HG03139 (cell line): ENCODE data around the gene MBD6.
"Not testable (repeated sequence)": the region's sequence is repeated elsewhere in the genome, so short reads cannot be mapped to it uniquely, and the experiment has no call there.

Experiments
- ATAC-seq: cut with Tn5 transposase; IDR thresholded peaks from one replicate; pipeline ENCODE4 v1.9.1; 2021; ENCODE audit not compliant: unreplicated experiment

The MBD6 gene

GRCh38 chr12:57546438-57547287, 24.0 kb downstream of the MBD6 start, which contains the start of gene DCTN2:
DCTN2 (minus strand) TSS chr12:57547192; CDS start chr12:57547063, 129 bp downstream.
- ATAC-seq: peak; percentile 99

- ATAC-seq: no peak
These were observed 24.8 kb downstream of the MBD6 start for GRCh38 chr12:57547288-57548012.

GRCh38 chr12:57548013-57548315, 25.3 kb downstream of the MBD6 start:
- ATAC-seq: no peak

DNA sequence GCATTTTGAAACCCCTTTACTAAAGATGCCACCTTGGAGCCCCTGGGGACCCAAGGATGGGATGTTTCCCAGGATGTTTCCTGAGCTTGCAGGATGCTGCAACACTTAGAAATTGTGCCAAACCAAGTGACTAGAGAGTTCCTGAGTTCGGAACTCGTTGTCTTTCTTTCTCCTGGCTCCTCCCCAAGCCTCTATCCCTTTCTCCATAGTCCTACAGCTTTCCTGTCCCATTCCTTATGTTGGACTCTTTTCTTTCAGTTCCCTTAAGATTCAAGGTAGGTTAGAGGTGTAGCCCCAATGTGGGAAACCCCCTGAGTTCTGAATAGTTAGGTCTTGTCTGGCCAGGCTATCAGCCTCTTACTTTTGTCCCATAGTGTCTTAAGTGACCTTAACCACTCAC, 25.9 kb downstream of the MBD6 start:
- ATAC-seq: no peak

DNA sequence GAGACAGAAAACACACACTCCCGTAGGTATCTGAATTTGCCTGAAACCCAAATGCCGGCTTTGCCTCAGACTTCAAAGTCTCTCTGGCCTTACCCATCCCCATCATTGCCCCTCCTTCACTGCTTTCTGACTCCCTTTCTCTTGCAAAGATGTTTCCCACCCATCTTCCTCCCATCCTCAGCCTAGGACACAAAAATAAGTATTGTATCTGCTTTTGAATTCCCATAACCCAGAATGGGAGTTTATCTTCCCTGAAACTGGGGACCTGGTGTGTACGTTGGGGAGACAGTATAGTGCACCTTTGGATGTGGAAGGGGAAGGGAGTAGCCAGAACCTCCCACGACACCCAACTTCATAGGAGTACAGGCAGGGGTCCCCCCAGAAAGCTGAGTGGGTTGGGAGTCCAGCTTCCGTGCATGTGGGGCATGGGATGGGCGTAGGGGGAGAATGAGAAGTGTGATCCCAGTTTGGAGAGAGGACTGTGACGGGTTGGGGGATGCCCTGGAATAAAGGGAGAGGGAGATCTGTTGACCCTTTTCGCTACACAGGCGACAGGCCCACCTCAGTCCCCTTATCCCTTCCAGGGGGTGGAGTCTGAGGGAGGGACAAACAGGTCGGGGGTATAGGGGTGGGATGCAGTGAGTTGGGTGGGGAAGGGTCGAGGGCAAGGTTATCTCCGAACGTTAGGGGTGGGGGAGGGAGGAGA, 26.7 kb downstream of the MBD6 start:
- ATAC-seq: no peak

GRCh38 chr12:57549909-57550640, 27.5 kb downstream of the MBD6 start, which contains the start of gene KIF5A:
KIF5A (plus strand) TSS chr12:57550044; CDS start chr12:57550272, 228 bp downstream.
- no peak for ATAC-seq

DNA sequence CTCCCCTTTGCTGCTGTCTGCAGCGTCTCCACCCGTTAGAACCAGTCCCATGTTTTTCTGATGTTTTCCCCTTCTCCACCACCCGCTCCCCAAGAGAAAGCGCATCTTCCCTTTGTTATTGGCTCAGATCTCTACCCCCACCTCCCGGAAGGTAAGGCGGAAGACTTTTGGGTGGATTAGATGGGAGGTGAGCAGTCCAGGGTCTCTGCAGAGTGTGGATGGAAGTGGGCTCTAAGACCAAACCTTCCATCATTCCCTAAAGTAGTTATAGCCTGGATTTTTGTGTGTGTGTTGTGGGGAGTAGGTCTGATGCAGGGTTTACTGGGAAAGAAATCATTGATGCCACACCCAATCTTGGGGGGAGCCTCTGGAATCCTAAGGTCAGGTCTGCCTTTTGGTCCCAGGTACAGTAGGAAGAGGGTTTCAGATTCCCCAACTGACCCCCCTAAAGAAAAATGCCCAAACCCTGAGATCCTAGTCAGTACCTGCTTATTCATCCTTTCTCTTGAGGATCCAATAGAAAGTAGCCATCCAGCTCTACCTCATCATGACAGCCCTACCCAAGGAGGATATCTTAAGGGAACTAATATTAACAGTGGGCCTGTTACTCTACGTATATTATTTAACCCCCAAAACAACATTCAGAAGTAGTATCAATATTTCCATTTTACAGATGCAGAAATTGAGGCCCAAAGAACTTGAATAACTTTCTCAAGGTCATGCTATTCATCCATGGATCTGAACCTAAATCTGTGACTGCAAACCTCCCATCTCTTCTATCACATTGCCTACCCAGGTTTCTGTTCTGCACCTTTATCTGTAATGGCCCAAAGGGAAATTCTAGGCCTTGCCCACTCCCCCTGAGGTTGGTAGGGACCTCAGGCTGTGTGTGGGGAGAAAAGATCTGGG, 28.3 kb downstream of the MBD6 start:
- ATAC-seq: no peak

DNA sequence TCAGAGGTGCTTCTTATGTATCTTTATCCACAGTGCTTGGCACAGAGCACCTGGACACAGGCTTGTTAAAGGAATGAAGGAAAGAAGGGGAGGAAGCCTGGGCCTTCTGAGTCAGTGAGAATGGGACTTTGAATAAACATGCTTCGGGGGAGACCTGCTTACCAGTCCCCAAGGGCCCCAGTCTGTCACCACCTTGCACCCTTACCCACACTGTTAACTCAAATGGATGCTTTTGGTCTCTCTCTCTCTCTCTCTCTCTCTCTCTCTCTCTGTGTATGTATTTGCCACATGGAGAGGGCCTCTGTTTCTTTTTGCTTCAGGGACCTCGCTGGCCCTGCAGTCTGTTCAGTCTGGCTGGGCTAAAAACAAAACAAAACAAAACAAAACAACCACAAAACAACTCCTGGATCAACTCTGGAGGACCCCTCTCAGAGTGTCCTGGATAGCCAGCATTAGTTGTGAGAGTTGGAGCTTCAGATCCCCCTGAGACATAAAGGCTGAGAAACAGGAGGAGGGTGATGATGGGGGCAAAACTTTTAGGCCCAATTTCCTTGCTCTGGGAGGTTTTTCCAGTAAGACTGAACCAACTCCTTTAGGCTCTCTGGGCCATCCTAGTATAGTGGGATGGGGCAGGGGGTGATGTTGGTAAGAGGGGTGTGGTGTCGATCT, 29.1 kb downstream of the MBD6 start:
- no peak for ATAC-seq

GRCh38 chr12:57552306-57552651, 29.7 kb downstream of the MBD6 start:
- ATAC-seq: no peak

DNA sequence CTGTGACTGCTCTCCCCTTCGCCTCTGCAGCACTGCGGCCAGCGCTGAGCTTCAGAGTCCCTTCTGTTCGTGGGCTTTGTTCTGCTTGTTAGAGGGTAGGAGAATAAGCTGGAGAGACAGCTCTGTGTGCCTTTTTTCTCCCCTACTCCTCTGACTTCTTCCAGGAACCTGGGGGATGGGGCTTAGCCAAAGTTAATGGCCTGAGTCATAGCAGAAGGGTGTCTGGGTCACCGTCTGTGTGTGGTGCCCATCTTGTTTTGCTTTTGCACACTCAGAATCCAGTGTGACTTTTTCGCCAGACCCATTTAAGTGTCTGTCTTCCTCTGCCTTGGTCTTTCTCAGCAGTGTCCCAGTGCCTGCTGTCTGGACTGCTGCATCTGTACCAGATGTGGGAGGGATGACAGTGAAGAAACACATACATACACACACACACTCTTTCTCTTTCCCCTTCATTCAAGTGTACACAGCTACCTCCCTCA, 30.2 kb downstream of the MBD6 start:
- no peak for ATAC-seq

DNA sequence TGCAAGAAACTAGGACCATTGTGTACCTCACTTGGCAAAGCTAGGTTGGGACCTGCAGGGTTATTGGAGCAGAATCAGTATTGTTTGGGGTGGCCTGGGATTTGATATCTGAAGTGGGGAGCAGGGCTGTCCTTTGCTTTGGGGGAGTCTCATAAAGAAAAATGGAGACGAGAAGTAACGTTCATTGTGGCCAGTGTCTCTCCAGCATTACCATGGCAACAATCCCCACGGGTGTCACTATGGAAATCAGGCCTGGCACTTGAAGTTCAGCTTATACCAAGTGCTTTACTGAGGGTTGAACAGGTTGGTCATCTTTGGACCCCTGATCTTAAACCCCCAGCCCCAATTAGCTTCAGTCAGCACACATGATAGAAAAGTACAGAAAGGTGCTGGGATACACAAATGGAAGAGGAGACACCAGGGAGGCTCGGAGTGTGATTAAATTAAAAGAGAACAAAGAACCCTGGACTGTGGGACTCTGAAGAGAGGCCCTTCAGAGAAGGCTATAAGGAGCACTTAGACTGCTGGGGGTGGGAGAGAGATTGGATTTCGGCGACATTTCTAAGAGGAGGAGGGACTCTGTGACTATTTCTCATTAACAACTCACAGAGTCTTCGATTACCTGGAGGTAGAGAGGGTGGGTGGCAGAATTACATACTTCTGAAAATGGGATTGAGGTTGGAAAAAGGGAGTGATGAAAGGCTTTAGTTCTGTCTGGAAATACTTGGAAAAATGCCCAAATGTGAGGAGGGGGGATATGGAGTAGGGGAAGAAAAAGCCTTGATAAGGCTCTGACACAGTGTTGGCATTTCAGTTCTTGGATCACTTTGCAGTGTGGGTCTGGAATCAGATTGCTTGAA, 30.9 kb downstream of the MBD6 start:
- ATAC-seq: no peak

DNA sequence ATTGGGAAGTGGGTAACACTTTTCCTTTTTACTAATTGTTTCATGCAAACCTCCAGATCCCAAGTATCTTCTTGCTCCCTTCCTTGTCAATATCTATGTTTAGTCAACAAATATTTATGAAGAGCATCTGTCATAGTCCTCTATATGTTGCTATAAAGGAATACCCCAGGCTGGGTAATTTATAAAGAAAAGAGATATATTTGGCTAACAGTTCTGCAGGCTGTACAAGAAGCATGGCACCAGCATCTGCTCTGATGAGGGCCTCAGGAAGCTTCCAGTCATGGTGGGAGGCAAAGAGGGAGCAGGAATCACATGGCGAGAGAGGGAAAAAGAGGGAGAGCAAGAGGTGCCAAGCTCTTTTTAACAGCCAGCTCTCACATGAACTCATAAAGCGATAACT, 31.8 kb downstream of the MBD6 start:
- no peak for ATAC-seq

DNA sequence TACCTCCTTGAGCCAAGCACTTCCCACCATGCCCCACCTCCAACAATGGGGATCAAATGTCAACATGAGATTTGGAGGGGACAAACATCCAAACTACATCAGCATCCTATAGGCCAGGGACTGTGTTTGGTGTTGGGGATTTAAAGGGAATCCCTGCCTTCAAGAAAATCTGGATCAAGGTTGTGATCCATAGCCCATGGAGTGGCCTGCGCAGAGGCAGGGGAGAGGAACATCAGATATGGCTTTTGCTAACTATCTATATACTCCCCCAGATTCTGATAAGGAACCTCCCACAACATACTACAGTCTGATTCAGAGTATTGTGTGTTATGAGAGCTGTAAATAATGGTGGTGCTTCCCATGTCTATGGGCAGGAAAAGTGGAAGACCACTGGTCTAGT, 32.3 kb downstream of the MBD6 start:
- no peak for ATAC-seq

DNA sequence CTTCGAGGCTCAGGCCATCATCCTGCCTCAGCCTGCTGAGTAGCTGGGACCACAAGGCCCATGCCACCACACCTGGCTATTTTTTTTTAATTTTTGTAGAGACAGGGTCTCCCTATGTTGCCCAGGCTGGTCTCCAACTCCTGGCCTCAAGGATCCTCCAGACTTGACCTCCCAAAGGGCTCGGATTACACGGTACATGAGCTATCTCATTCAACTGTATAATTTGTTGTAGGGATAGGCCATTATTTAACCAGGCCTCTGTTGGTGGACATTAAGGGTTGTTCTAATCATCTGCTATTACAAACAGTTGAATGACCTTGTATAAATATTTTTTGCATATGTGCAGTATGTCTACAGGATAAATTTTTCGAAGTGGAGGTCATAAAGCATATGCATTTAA, 36.2 kb downstream of the MBD6 start:
- ATAC-seq: no peak

DNA sequence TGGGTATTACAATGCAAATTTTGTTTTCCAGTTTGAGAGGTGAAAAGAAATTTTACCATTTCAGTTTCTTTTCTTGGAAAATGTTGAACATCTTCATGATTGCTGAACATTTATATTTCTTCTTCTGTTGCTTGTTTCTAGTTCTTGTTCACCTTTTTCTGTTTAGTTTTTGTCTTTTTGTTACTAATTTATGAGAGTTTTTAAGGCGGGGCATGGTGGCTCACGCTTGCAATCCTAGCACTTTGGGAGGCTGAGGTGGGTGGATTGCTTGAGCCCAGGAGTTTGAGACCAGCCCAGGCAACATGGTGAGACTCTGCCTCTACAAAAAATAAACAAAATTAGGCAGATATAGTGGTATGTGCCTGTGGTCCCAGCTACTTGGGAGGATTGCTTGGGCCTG, 37.9 kb downstream of the MBD6 start:
- no peak for ATAC-seq

DNA sequence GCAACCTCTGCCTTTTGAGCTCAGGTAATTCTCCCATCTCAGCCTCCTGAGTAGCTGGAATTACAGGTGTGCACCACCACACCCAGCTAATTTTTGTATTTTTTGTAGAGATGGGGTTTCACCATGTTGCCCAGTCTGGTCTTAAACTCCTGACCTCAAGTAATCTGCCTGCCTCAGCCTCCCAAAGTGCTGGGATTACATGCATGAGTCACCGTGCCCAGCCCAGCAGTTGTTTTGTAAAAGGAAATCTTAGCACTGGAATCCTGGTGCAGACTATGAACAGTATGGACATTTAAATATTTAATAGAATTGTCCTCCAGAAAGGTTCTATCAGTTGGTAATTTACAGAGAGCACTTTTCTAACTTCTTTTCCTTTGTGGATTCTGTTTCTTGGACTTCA, 38.5 kb downstream of the MBD6 start:
- not testable (repeated sequence) for ATAC-seq

GRCh38 chr12:57563358-57563757, 40.7 kb downstream of the MBD6 start:
- no peak for ATAC-seq

DNA sequence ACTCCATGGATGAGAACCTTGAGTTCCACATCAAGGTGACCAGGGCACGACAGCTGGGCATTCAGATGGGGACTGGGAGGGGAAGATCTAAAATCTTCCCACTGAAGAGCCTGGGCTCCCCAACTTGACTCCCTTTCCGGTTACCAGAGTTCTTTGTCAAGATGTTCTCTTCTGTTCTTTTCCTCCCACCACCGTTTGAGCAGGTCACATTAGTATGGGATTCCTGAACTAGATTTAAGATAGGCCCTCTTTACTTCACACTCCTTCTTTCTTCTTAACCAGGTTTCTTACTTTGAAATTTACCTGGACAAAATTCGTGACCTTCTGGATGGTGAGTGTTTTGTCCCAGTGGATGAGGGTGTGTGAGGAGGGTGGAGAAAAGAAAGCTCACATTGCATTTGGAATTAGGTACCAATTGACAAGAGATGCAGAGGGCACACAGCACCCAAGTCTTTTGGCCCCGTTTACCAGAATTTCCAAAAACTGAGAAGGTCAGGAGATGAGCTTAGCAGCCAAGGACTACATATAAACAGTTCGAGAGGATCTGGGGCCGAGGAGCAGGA, 41.6 kb downstream of the MBD6 start:
- no peak for ATAC-seq
